Left colon (tissue), 2 donors: ENCODE data around the gene ODF2L. TPM values are rescaled to one million over a fixed set of nuclear protein-coding genes. Genes with fewer than 3 reads are reported as not detected.

Experiments
- ATAC-seq: fragments of 200-7000 bp; cut with Tn5 transposase; one replicate; pipeline ENCODE4 v1.9.1; 2020; ENCODE audit warnings: mild to moderate bottlenecking, moderate library complexity
- DNase-seq, 2 donors: peaks; one replicate each; pipeline ENCODE4 v3.0.0-alpha.2; 2020
- intact Hi-C, 2 donors: fragments of 100-400 bp; cut with DNase I in 1 of 2; cut with micrococcal nuclease in 1 of 2; formaldehyde crosslinking; loops; one replicate each; pipeline versions ENCODE4 v1.11.2 to v1.14.0; 2022; cut with DNase I, micrococcal nuclease
- microRNA-seq, 2 donors: library from miRNA; unstranded; fragments of <30 nt; microRNA quantifications; one replicate each; pipeline versions ENCODE4 v1.1.0 to v1.2.0, GENCODE V29; 2020
- total RNA-seq, 2 donors: library from RNA; stranded (reverse); fragmentation: NEBNext Ultra II Directional; extraction: Animal tissue kit (Norgen Biotek cat#: 25700); gene quantifications; one replicate each; pipeline ENCODE4 v1.2.1, GENCODE V29; 2021
- donor health status: DM: no; HTN: no; CAD: no.
- donor health status: DM: yes; HTN: yes; CAD: no.

ODF2L gene
- total RNA-seq, 2 donors from 2014 or later = 33.0 to 49.9 TPM

GRCh38 chr1:86339014-86339812, 56.9 kb downstream of the ODF2L start:
- no peak for ATAC-seq
- DNase-seq = no peak

GRCh38 chr1:86335916-86336315, 60.2 kb downstream of the ODF2L start:
- ATAC-seq (no peak), DNase-seq (no peak)
- intact Hi-C loops = no loop called here

More at GRCh38 chr1:86339014-86339812, 56.9 kb downstream of the ODF2L start:
- intact Hi-C loops = no loop called here

DNA sequence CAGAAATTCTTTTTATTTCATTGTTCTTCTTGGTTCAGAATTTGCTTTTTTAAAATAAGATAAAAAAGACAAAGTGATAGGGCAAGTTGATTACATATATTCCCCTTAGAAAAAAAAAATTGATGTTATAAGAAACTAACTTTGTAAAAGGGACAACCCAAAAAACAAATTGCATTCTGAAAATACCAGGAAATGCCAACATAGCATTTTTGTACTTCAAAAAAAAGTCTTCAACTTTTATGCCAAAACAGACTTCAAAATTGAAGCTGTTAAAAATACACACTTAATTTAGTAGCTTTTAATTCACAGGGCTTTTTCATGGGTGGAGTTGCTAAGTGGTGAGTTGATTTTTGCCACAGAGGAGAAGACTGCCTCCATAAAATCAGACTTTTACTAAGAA, 70.9 kb downstream of the ODF2L start:
- no peak for DNase-seq
- no peak for ATAC-seq
- intact Hi-C loops = no loop called here

DNA sequence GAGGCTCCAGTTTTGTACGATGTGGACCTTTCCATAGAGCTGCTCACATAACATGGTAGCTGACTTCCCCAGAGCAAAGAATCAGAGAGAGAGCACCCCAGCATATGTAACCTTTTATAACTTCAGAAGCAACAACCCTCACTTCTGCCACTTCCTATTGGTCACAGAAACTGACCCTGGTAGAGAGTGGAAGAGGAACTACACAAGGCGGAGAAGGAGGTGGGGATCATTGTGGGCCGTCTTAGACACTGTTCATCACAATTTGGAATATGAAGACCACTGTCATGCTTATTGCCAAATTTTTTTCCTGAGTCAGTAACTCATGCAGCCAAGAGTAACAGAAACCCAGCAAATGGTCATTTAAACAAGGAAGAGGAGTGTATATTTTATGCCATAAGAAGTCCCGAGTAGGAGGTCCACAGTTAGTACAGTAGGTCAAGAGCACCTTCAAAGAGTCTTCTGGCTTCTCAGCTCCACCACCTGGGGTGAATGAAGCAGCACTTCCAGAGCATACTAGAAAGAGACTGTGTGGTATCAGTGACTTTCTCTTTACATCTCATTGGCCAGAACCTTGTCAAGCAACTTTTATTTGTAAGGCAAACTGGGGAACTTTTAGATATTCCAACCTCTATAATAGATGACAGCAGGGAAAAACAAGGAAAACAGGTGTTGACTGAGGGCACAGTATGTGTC, 71.8 kb downstream of the ODF2L start:
- ATAC-seq = no peak
- intact Hi-C loops = no loop called here
- DNase-seq = no peak

- ATAC-seq = no peak
- intact Hi-C loops = no loop called here
- DNase-seq = no peak
These were observed 73.9 kb downstream of the ODF2L start for GRCh38 chr1:86322241-86322640.

GRCh38 chr1:86318436-86318835, 77.7 kb downstream of the ODF2L start:
- ATAC-seq (no peak), DNase-seq (no peak)
- intact Hi-C loops = no loop called here

- ATAC-seq = no peak
- intact Hi-C loops = no loop called here
- no peak for DNase-seq
These were observed 78.2 kb downstream of the ODF2L start for GRCh38 chr1:86317926-86318325.

DNA sequence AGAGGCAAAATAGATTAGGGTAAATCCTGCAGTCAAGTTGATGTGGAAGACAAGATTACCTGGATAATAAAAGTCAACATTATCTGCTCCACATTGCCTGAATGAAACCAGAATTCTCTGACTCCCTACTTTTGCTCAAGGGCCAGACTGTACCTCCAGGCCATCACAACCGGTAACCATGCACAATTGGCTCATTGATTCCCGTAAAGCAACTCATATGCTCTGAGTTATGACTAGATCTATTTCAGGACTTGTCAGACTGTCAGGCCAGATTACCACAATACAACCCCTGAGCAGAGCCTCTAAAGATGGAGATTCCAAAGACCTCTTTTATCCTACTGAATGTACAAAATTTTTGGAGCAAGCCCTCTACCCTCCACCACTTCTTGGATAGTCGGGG, 90.4 kb downstream of the ODF2L start:
- intact Hi-C loops = no loop called here
- DNase-seq = no peak
- ATAC-seq = no peak

DNA sequence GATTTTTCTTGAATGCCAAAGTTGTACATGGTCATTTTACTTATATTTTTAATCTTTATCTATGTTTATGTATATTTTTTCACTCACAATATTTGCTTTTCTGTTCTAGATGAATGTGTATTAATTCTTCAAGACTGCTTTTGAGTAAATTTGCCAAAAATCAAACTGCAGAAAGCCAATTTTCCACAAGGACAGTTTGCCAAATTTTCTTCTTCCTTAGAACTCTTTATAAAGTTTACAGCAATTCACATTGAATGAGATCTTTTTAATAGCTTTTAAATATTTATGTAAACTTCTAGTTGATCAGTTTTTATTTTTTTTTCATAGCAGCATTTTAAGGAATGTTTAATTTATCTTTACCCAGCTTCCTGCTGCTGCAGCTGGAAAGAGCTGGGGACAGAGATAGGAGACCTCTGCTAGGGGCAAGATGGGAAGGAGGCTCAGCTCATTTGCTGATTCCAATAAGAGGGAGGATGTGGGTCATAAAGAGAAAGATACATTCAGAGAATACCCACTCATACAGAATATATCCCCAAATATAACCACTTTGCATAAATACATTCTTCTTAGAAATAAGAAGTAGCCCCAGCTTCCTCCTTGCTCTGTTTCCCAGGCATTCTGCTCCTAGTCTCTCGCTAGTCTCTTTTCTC, 93.0 kb downstream of the ODF2L start:
- intact Hi-C loops = no loop called here
- no peak for DNase-seq

More for the DNA sequence above, 93.0 kb downstream of the ODF2L start:
- ATAC-seq = no peak

Small RNAs within 50 kb of the gene (microRNA-seq; reads per million reads assigned to microRNA genes)
- 0 reads per million in 2 donors for gene MIR7856

Other genes with a start within 250 kb of the ODF2L start
- under 1 TPM; 0.06 to 0.50 TPM for gene COL24A1, start 239.6 kb downstream of the ODF2L start, total RNA-seq
- 1 to 10 TPM in 1 of 2 donors, under 1 TPM in 1; 0.79 to 1.2 TPM for gene CLCA2, start 27.8 kb upstream of the ODF2L start, total RNA-seq
- 100 to 1,000 TPM; 848 to 970 TPM for gene CLCA1, start 72.6 kb upstream of the ODF2L start, total RNA-seq
- gene CLCA4, start 150.8 kb upstream of the ODF2L start, total RNA-seq = 1,000 to 10,000 TPM; 1,175 to 1,664 TPM